Progenitor cell of endocrine pancreas (in vitro differentiated cells): ENCODE results near the gene COQ7. TPM values are rescaled to one million over a fixed set of nuclear protein-coding genes. Genes with fewer than 3 reads are reported as not detected.

Experiments used
- DNase-seq: peaks from one replicate; pipeline ENCODE4 v3.0.0; 2021; ENCODE audit warnings: low spot score; ENCODE audit not compliant: unreplicated experiment
- H3K27ac Mint-ChIP-seq: 2 replicates; pipeline ENCODE4 v1.8.0; 2021; ENCODE audit warnings: mild to moderate bottlenecking, moderate library complexity, mixed read lengths
- H3K27me3 Mint-ChIP-seq: 2 replicates; pipeline ENCODE4 v1.8.0; 2021; ENCODE audit warnings: mixed read lengths
- H3K36me3 Mint-ChIP-seq: 2 replicates; pipeline ENCODE4 v1.8.0; 2022; ENCODE audit warnings: mixed read lengths; ENCODE audit not compliant: insufficient read depth
- H3K4me1 Mint-ChIP-seq: 2 replicates; pipeline ENCODE4 v1.8.0; 2021; ENCODE audit warnings: low read depth, mixed read lengths
- H3K4me3 Mint-ChIP-seq: 2 replicates; pipeline ENCODE4 v1.8.0; 2021; ENCODE audit warnings: low read depth, mild to moderate bottlenecking, moderate library complexity, mixed read lengths
- H3K9me3 Mint-ChIP-seq: 2 replicates; pipeline ENCODE4 v1.8.0; 2021; ENCODE audit warnings: low read depth, mixed read lengths
- CTCF ChIP-seq: fragments of 200-600 bp; sonication (generic); IDR thresholded peaks from one replicate; pipeline ENCODE4 v1.5.0; 2021; ENCODE audit warnings: antibody characterized with exemption, mild to moderate bottlenecking; ENCODE audit not compliant: unreplicated experiment
- total RNA-seq: library from RNA; stranded (reverse); gene quantifications from 2 replicates; pipeline ENCODE4 v1.2.1, GENCODE V29; 2021

Gene COQ7
- total RNA-seq, 1 donor from 2014 or later: 26.3 TPM

GRCh38 chr16:19090916-19091315, 23.5 kb downstream of the COQ7 start:
- peaks cover 13% of the 10 kb centered on the region for H3K27me3 Mint-ChIP-seq

GRCh38 chr16:19092653-19093410, 25.4 kb downstream of the COQ7 start:
- H3K27ac Mint-ChIP-seq: peak overlapping the region; percentile 56
- no peak for TF ChIP-seq CTCF
- DNase-seq: no peak
- H3K4me1 Mint-ChIP-seq: peaks cover 15% of the 10 kb centered on the region
- peaks cover 2% of the 10 kb centered on the region for H3K9me3 Mint-ChIP-seq
- H3K36me3 Mint-ChIP-seq: no peaks in the 10 kb centered on the region
- peaks cover 10% of the 10 kb centered on the region for H3K27me3 Mint-ChIP-seq
- H3K4me3 Mint-ChIP-seq: no peak overlapping the region

More at GRCh38 chr16:19090916-19091315, 23.5 kb downstream of the COQ7 start:
- Mint-ChIP-seq H3K4me3 (no peak overlapping the region), H3K4me1 (peaks cover 17% of the 10 kb centered on the region), H3K27ac (no peak overlapping the region), H3K36me3 (no peaks in the 10 kb centered on the region), H3K9me3 (no peaks in the 10 kb centered on the region)
- TF ChIP-seq CTCF: no peak
- DNase-seq: no peak

- Mint-ChIP-seq H3K4me3 (peak overlapping the region; percentile 29), H3K36me3 (peaks cover 1% of the 10 kb centered on the region), H3K27me3 (peaks cover 12% of the 10 kb centered on the region), H3K9me3 (peaks cover 7% of the 10 kb centered on the region), H3K4me1 (peaks cover 15% of the 10 kb centered on the region), H3K27ac (peak overlapping the region; percentile 86)
- no peak for DNase-seq
- no peak for TF ChIP-seq CTCF
Observed at GRCh38 chr16:19093631-19094541, 26.5 kb downstream of the COQ7 start.

- Mint-ChIP-seq H3K27me3 (peaks cover 9% of the 10 kb centered on the region), H3K9me3 (peaks cover 7% of the 10 kb centered on the region), H3K27ac (no peak overlapping the region), H3K4me3 (no peak overlapping the region), H3K4me1 (peaks cover 15% of the 10 kb centered on the region), H3K36me3 (peaks cover 1% of the 10 kb centered on the region)
- TF ChIP-seq CTCF: no peak
- DNase-seq: no peak
Observed at GRCh38 chr16:19094542-19095365, 27.3 kb downstream of the COQ7 start.
